Activated naive CD8-positive, alpha-beta T cell treated with anti-CD3 and anti-CD28 coated beads, Interleukin-2, amount 50 U/mL, for 24 hours (primary cell): ENCODE measurements around the gene LARGE1.

Source experiments
- ATAC-seq: fragments of 150-1000 bp; cut with Tn5 transposase; one replicate; pipeline ENCODE4 v1.10.0; 2021
- DNase-seq: peaks from one replicate; pipeline ENCODE4 v3.0.0; 2021
- H3K27ac Mint-ChIP-seq: one replicate; pipeline ENCODE4 v1.8.0; 2021; ENCODE audit warnings: mild to moderate bottlenecking, mixed read lengths
- H3K27me3 Mint-ChIP-seq: one replicate; pipeline ENCODE4 v1.8.0; 2021; ENCODE audit warnings: mixed read lengths
- H3K36me3 Mint-ChIP-seq: one replicate; pipeline ENCODE4 v1.8.0; 2021; ENCODE audit warnings: low read depth, mixed read lengths
- H3K4me1 Mint-ChIP-seq: one replicate; pipeline ENCODE4 v1.8.0; 2021; ENCODE audit warnings: mixed read lengths
- H3K4me3 Mint-ChIP-seq: one replicate; pipeline ENCODE4 v1.8.0; 2021; ENCODE audit warnings: mild to moderate bottlenecking, moderate library complexity, mixed read lengths
- H3K9me3 Mint-ChIP-seq: one replicate; pipeline ENCODE4 v1.8.0; 2021; ENCODE audit warnings: mixed read lengths

The LARGE1 gene

GRCh38 chr22:33844273-33844672, 76.0 kb downstream of the LARGE1 start:
- Mint-ChIP-seq H3K27me3 (no peaks in the 10 kb centered on the region), H3K9me3 (peaks cover 24% of the 10 kb centered on the region), H3K27ac (no peak overlapping the region), H3K4me1 (no peaks in the 10 kb centered on the region), H3K36me3 (no peaks in the 10 kb centered on the region), H3K4me3 (no peak overlapping the region)
- ATAC-seq (no peak), DNase-seq (no peak)

- Mint-ChIP-seq H3K36me3 (no peaks in the 10 kb centered on the region), H3K4me1 (no peaks in the 10 kb centered on the region), H3K4me3 (no peak overlapping the region), H3K27ac (no peak overlapping the region), H3K27me3 (no peaks in the 10 kb centered on the region), H3K9me3 (peaks cover 19% of the 10 kb centered on the region)
- no peak for DNase-seq
- no peak for ATAC-seq
These were observed 77.7 kb downstream of the LARGE1 start for GRCh38 chr22:33842421-33843094.

GRCh38 chr22:33842006-33842354, 78.3 kb downstream of the LARGE1 start:
- DNase-seq (no peak), ATAC-seq (no peak)
- no peaks in the 10 kb centered on the region for H3K36me3 Mint-ChIP-seq
- no peaks in the 10 kb centered on the region for H3K4me1 Mint-ChIP-seq
- no peak overlapping the region for H3K27ac Mint-ChIP-seq
- H3K27me3 Mint-ChIP-seq, result no peaks in the 10 kb centered on the region
- no peak overlapping the region for H3K4me3 Mint-ChIP-seq
- peaks cover 15% of the 10 kb centered on the region for H3K9me3 Mint-ChIP-seq

GRCh38 chr22:33841281-33842005, 78.8 kb downstream of the LARGE1 start:
- H3K36me3 Mint-ChIP-seq, result no peaks in the 10 kb centered on the region
- H3K4me3 Mint-ChIP-seq, result no peak overlapping the region
- H3K4me1 Mint-ChIP-seq, result no peaks in the 10 kb centered on the region
- no peak for DNase-seq
- H3K27me3 Mint-ChIP-seq, result no peaks in the 10 kb centered on the region
- H3K27ac Mint-ChIP-seq, result no peak overlapping the region
- peaks cover 12% of the 10 kb centered on the region for H3K9me3 Mint-ChIP-seq
- ATAC-seq, result no peak

- Mint-ChIP-seq H3K4me1 (no peaks in the 10 kb centered on the region), H3K36me3 (no peaks in the 10 kb centered on the region), H3K27me3 (no peaks in the 10 kb centered on the region), H3K27ac (no peak overlapping the region), H3K4me3 (no peak overlapping the region), H3K9me3 (peaks cover 5% of the 10 kb centered on the region)
- ATAC-seq (no peak), DNase-seq (no peak)
These were observed 81.6 kb downstream of the LARGE1 start for GRCh38 chr22:33838644-33839043.

GRCh38 chr22:33837826-33838225, 82.5 kb downstream of the LARGE1 start:
- Mint-ChIP-seq H3K27me3 (no peaks in the 10 kb centered on the region), H3K36me3 (no peaks in the 10 kb centered on the region), H3K4me3 (no peak overlapping the region), H3K9me3 (peaks cover 5% of the 10 kb centered on the region), H3K4me1 (no peaks in the 10 kb centered on the region), H3K27ac (no peak overlapping the region)
- ATAC-seq (no peak), DNase-seq (no peak)

- Mint-ChIP-seq H3K9me3 (peaks cover 5% of the 10 kb centered on the region), H3K36me3 (no peaks in the 10 kb centered on the region), H3K27me3 (no peaks in the 10 kb centered on the region), H3K27ac (no peak overlapping the region), H3K4me3 (no peak overlapping the region), H3K4me1 (no peaks in the 10 kb centered on the region)
- DNase-seq (no peak), ATAC-seq (no peak)
These were observed 85.0 kb downstream of the LARGE1 start for GRCh38 chr22:33835265-33835664.

- Mint-ChIP-seq H3K27ac (no peak overlapping the region), H3K4me3 (no peak overlapping the region)
- ATAC-seq, result no peak
These were observed 87.6 kb downstream of the LARGE1 start for GRCh38 chr22:33832558-33833151.

GRCh38 chr22:33831651-33832050, 88.6 kb downstream of the LARGE1 start:
- H3K4me1 Mint-ChIP-seq, result no peaks in the 10 kb centered on the region
- ATAC-seq (no peak), DNase-seq (no peak)
- H3K27ac Mint-ChIP-seq, result no peak overlapping the region
- H3K36me3 Mint-ChIP-seq, result no peaks in the 10 kb centered on the region
- H3K9me3 Mint-ChIP-seq, result no peaks in the 10 kb centered on the region
- no peak overlapping the region for H3K4me3 Mint-ChIP-seq
- no peaks in the 10 kb centered on the region for H3K27me3 Mint-ChIP-seq

More at GRCh38 chr22:33832558-33833151, 87.6 kb downstream of the LARGE1 start:
- Mint-ChIP-seq H3K27me3 (no peaks in the 10 kb centered on the region), H3K9me3 (no peaks in the 10 kb centered on the region), H3K4me1 (no peaks in the 10 kb centered on the region), H3K36me3 (no peaks in the 10 kb centered on the region)
- no peak for DNase-seq

GRCh38 chr22:33831207-33831606, 89.1 kb downstream of the LARGE1 start:
- DNase-seq, result no peak
- Mint-ChIP-seq H3K27ac (no peak overlapping the region), H3K36me3 (no peaks in the 10 kb centered on the region), H3K4me1 (no peaks in the 10 kb centered on the region), H3K4me3 (no peak overlapping the region), H3K9me3 (no peaks in the 10 kb centered on the region), H3K27me3 (no peaks in the 10 kb centered on the region)
- ATAC-seq, result no peak

GRCh38 chr22:33829546-33830280, 90.6 kb downstream of the LARGE1 start:
- Mint-ChIP-seq H3K4me1 (no peaks in the 10 kb centered on the region), H3K36me3 (no peaks in the 10 kb centered on the region), H3K4me3 (no peak overlapping the region), H3K9me3 (peaks cover 1% of the 10 kb centered on the region), H3K27ac (no peak overlapping the region), H3K27me3 (no peaks in the 10 kb centered on the region)
- no peak for ATAC-seq
- no peak for DNase-seq

GRCh38 chr22:33828302-33828701, 92.0 kb downstream of the LARGE1 start:
- DNase-seq (no peak), ATAC-seq (no peak)
- Mint-ChIP-seq H3K36me3 (no peaks in the 10 kb centered on the region), H3K9me3 (peaks cover 10% of the 10 kb centered on the region), H3K27ac (no peak overlapping the region), H3K4me3 (no peak overlapping the region), H3K27me3 (no peaks in the 10 kb centered on the region), H3K4me1 (no peaks in the 10 kb centered on the region)

- no peaks in the 10 kb centered on the region for H3K4me1 Mint-ChIP-seq
- H3K36me3 Mint-ChIP-seq, result no peaks in the 10 kb centered on the region
- ATAC-seq (no peak), DNase-seq (no peak)
- H3K27me3 Mint-ChIP-seq, result no peaks in the 10 kb centered on the region
- no peak overlapping the region for H3K27ac Mint-ChIP-seq
- peaks cover 14% of the 10 kb centered on the region for H3K9me3 Mint-ChIP-seq
- H3K4me3 Mint-ChIP-seq, result no peak overlapping the region
These were observed 94.5 kb downstream of the LARGE1 start for GRCh38 chr22:33825761-33826160.

GRCh38 chr22:33823552-33823951, 96.7 kb downstream of the LARGE1 start:
- no peak overlapping the region for H3K4me3 Mint-ChIP-seq
- H3K4me1 Mint-ChIP-seq, result no peaks in the 10 kb centered on the region
- no peaks in the 10 kb centered on the region for H3K27me3 Mint-ChIP-seq
- no peaks in the 10 kb centered on the region for H3K36me3 Mint-ChIP-seq
- peaks cover 14% of the 10 kb centered on the region for H3K9me3 Mint-ChIP-seq
- H3K27ac Mint-ChIP-seq, result no peak overlapping the region
- no peak for ATAC-seq
- no peak for DNase-seq

- no peaks in the 10 kb centered on the region for H3K4me1 Mint-ChIP-seq
- peaks cover 19% of the 10 kb centered on the region for H3K9me3 Mint-ChIP-seq
- ATAC-seq, result no peak
- no peak overlapping the region for H3K4me3 Mint-ChIP-seq
- DNase-seq, result no peak
- no peaks in the 10 kb centered on the region for H3K27me3 Mint-ChIP-seq
- no peak overlapping the region for H3K27ac Mint-ChIP-seq
- H3K36me3 Mint-ChIP-seq, result no peaks in the 10 kb centered on the region
These were observed 99.0 kb downstream of the LARGE1 start for GRCh38 chr22:33821290-33821689.
